H9 (cell line): ENCODE data around the gene ANKRD52. TPM values are rescaled to one million over a fixed set of nuclear protein-coding genes. Genes with fewer than 3 reads are reported as not detected.

Experiments used
- DNase-seq: peaks from one replicate; pipeline ENCODE4 v3.0.0-alpha.2; 2017
- H2AFZ ChIP-seq: one replicate; pipeline ENCODE4 v1.6.1; 2013; ENCODE audit warnings: mild to moderate bottlenecking, low read length, control low read depth, moderate library complexity
- H2AK5ac ChIP-seq: 2 replicates; pipeline ENCODE4 v1.6.1; 2013; ENCODE audit warnings: low read length, control low read depth, mixed read lengths; ENCODE audit not compliant: insufficient read length
- H2BK120ac ChIP-seq: one replicate; pipeline ENCODE4 v1.6.1; 2013; ENCODE audit warnings: low read depth, mild to moderate bottlenecking, low read length, control low read depth, inconsistent platforms; ENCODE audit not compliant: poor library complexity, severe bottlenecking
- H2BK12ac ChIP-seq: 2 replicates; pipeline ENCODE4 v1.6.1; 2013; ENCODE audit warnings: low read length, control low read depth, mixed read lengths, low read depth; ENCODE audit not compliant: insufficient read length
- H2BK15ac ChIP-seq: 2 replicates; pipeline ENCODE4 v1.6.1; 2013; ENCODE audit warnings: low read depth, low read length, control low read depth
- H2BK20ac ChIP-seq: one replicate; pipeline ENCODE4 v1.6.1; 2013; ENCODE audit warnings: low read depth, mild to moderate bottlenecking, low read length, control low read depth, inconsistent platforms; ENCODE audit not compliant: poor library complexity, severe bottlenecking
- H2BK5ac ChIP-seq: 2 replicates; pipeline ENCODE4 v1.6.1; 2013; ENCODE audit warnings: low read length, control low read depth, mixed read lengths; ENCODE audit not compliant: insufficient read length
- H3K14ac ChIP-seq: 2 replicates; pipeline ENCODE4 v1.6.1; 2013; ENCODE audit warnings: low read length, control low read depth; ENCODE audit not compliant: insufficient read depth
- H3K18ac ChIP-seq: 2 replicates; pipeline ENCODE4 v1.6.1; 2013; ENCODE audit warnings: low read depth, mild to moderate bottlenecking, mixed read lengths, low read length, control low read depth; ENCODE audit not compliant: insufficient read length
- H3K23ac ChIP-seq: 2 replicates; pipeline ENCODE4 v1.6.1; 2013; ENCODE audit warnings: low read length, control low read depth, mixed read lengths, low read depth; ENCODE audit not compliant: insufficient read length
- H3K23me2 ChIP-seq: 2 replicates; pipeline ENCODE4 v1.6.1; 2013; ENCODE audit warnings: low read depth, mild to moderate bottlenecking, mixed read lengths, low read length, control low read depth; ENCODE audit not compliant: insufficient read length, poor library complexity, severe bottlenecking
- H3K27ac ChIP-seq: 2 replicates; pipeline ENCODE4 v1.5.1; 2013; ENCODE audit warnings: low read length, control low read depth, mixed read lengths, low read depth; ENCODE audit not compliant: insufficient read length
- H3K27me3 ChIP-seq: 2 replicates; pipeline ENCODE4 v1.6.1; 2013; ENCODE audit warnings: low read length, control low read depth, inconsistent platforms; ENCODE audit not compliant: insufficient read depth
- H3K4ac ChIP-seq: 2 replicates; pipeline ENCODE4 v1.6.1; 2013; ENCODE audit warnings: low read depth, mild to moderate bottlenecking, control low read depth, inconsistent platforms, low read length, moderate library complexity
- H3K4me1 ChIP-seq: 2 replicates; pipeline ENCODE4 v1.6.1; 2013; ENCODE audit warnings: low read length, control low read depth, inconsistent platforms; ENCODE audit not compliant: insufficient read depth
- H3K4me2 ChIP-seq: 2 replicates; pipeline ENCODE4 v1.6.1; 2013; ENCODE audit warnings: low read length, control low read depth, mixed read lengths; ENCODE audit not compliant: insufficient read length, insufficient read depth
- H3K56ac ChIP-seq: 2 replicates; pipeline ENCODE4 v1.6.1; 2013; ENCODE audit warnings: low read depth, mild to moderate bottlenecking, mixed read lengths, low read length, control low read depth; ENCODE audit not compliant: insufficient read length
- H3K79me1 ChIP-seq: 2 replicates; pipeline ENCODE4 v1.6.1; 2013; ENCODE audit warnings: low read depth, mild to moderate bottlenecking, moderate library complexity, low read length, control low read depth, inconsistent platforms; ENCODE audit not compliant: insufficient read depth, poor library complexity, severe bottlenecking
- H3K79me2 ChIP-seq: 2 replicates; pipeline ENCODE4 v1.6.1; 2013; ENCODE audit warnings: low read length, control low read depth, inconsistent platforms; ENCODE audit not compliant: insufficient read depth
- H3K9ac ChIP-seq: 2 replicates; pipeline ENCODE4 v1.6.1; 2013; ENCODE audit warnings: low read length, control low read depth, mixed read lengths; ENCODE audit not compliant: insufficient read length; ENCODE audit errors: extremely low read depth
- H3K9me3 ChIP-seq: one replicate; pipeline ENCODE4 v1.6.1; 2013; ENCODE audit warnings: low read depth, low read length, inconsistent platforms; ENCODE audit not compliant: control insufficient read depth
- H3T11ph ChIP-seq: one replicate; pipeline ENCODE4 v1.6.1; 2013; ENCODE audit warnings: mild to moderate bottlenecking, low read length, control low read depth, inconsistent platforms
- H4K20me1 ChIP-seq: one replicate; pipeline ENCODE4 v1.6.1; 2013; ENCODE audit not compliant: control insufficient read depth, insufficient read length, insufficient read depth
- H4K5ac ChIP-seq: 2 replicates; pipeline ENCODE4 v1.6.1; 2013; ENCODE audit warnings: low read depth, mild to moderate bottlenecking, mixed read lengths, low read length, control low read depth; ENCODE audit not compliant: insufficient read length
- H4K8ac ChIP-seq: replicated peaks from 2 replicates; pipeline ENCODE4 v1.6.1; 2013; ENCODE audit warnings: low read length, control low read depth, mixed read lengths, low read depth; ENCODE audit not compliant: insufficient read length
- H4K91ac ChIP-seq: 2 replicates; pipeline ENCODE4 v1.6.1; 2013; ENCODE audit warnings: low read depth, mild to moderate bottlenecking, moderate library complexity, mixed read lengths, low read length, control low read depth; ENCODE audit not compliant: insufficient read length
- H3K27ac Mint-ChIP-seq, 3 experiments: 2 replicates in 2 of 3; 3 replicates in 1 of 3; pipeline ENCODE4 v1.8.0; 2020 to 2021; ENCODE audit warnings: mixed read lengths in 3 of 3, mild to moderate bottlenecking in 1 of 3, moderate library complexity in 1 of 3
- H3K27me3 Mint-ChIP-seq: 2 replicates; pipeline ENCODE4 v1.8.0; 2021; ENCODE audit warnings: low read depth, mild to moderate bottlenecking, moderate library complexity, mixed read lengths
- H3K36me3 Mint-ChIP-seq, 3 experiments: 2 replicates in 2 of 3; 3 replicates in 1 of 3; pipeline ENCODE4 v1.8.0; 2020 to 2021; ENCODE audit warnings: low read depth in 3 of 3, mixed read lengths in 3 of 3; ENCODE audit not compliant: insufficient read depth in 1 of 3
- H3K4me1 Mint-ChIP-seq, 2 experiments: 2 replicates each; pipeline ENCODE4 v1.8.0; 2020; ENCODE audit warnings: mixed read lengths in 2 of 2
- H3K4me3 Mint-ChIP-seq, 2 experiments: 2 replicates in 1 of 2; 3 replicates in 1 of 2; pipeline ENCODE4 v1.8.0; 2020 to 2021; ENCODE audit warnings: mild to moderate bottlenecking in 2 of 2, mixed read lengths in 2 of 2, moderate library complexity in 1 of 2
- H3K9me3 Mint-ChIP-seq, 2 experiments: 2 replicates in 1 of 2; 3 replicates in 1 of 2; pipeline ENCODE4 v1.8.0; 2020; ENCODE audit warnings: mild to moderate bottlenecking in 2 of 2, mixed read lengths in 2 of 2, moderate library complexity in 1 of 2
- WGBS: extraction: QIAGEN DNeasy Blood & Tissue Kit; methylation state at CpG from one replicate; pipeline ENCODE4 v1.1.7; 2013; ENCODE audit warnings: missing lambda C conversion rate, low lambda C conversion rate, mixed read lengths; ENCODE audit not compliant: insufficient read length; ENCODE audit errors: extremely low coverage; 5-methylcytosine and 5-hydroxymethylcytosine counted together
- total RNA-seq: library from RNA; stranded (reverse); gene quantifications from 2 replicates; pipeline ENCODE4 v1.2.1, GENCODE V29; 2021
- TF ChIP-seq, protein P1 (sequence below): fragments of 200-600 bp; sonication (generic); conservative IDR thresholded peaks from 3 replicates; pipeline ENCODE4 v1.8.0; 2021; ENCODE audit warnings: antibody characterized with exemption, mild to moderate bottlenecking

Gene ANKRD52
- total RNA-seq, 1 experiment from 2014 or later = 33.4 TPM

DNA sequence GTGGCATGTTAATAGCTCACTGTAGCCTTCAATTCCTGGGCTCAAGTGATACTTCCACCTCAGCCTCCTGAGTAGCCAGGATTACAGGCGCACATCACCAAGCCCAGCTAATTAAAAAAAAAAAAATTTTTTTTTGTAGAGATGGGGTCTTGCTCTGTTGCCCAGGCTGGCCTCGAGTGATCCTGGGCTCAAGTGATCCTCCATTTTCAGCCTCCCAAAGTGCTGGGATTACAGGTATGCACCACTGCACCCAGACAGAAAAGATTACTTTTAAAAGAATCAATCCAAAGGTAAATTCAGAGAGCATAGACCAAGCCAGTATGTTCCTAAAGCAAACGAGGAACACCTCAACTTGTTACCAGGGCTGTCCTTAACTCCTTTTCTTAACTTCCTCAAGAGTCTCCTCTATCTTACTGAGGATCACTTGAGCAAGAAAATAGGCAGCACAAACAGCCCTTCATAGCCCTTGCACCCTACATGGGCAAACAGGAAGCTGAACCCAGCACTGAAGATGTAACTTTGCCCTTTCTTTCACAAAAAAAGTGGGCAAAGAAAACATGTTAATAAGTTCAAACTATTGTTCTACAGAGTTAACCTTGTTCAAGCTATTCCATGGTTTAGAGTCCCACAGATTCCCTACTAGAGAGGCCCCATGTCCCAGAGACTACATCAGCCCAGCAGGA lies 30.7 kb upstream of the ANKRD52 start:
- H3K27me3 ChIP-seq = no peaks in the 10 kb centered on the region
- H3K4ac ChIP-seq = no peak overlapping the region
- H2BK15ac ChIP-seq = no peak overlapping the region
- H4K20me1 ChIP-seq = no peaks in the 10 kb centered on the region
- no peak overlapping the region for H2BK12ac ChIP-seq
- no peak overlapping the region for H3K56ac ChIP-seq
- H4K5ac ChIP-seq = no peak overlapping the region
- no peaks in the 10 kb centered on the region for H3K23me2 ChIP-seq
- peaks cover 17 to 50% (median 25%) of the 10 kb centered on the region in 3 experiments; a peak in 6 of 7 replicates for H3K36me3 Mint-ChIP-seq
- no peak overlapping the region for H3T11ph ChIP-seq
- H2BK5ac ChIP-seq = no peak overlapping the region
- no peak overlapping the region for H2AFZ ChIP-seq
- no peak overlapping the region for H3K14ac ChIP-seq
- peaks cover 4% of the 10 kb centered on the region; the same call in 1 of the 2 replicates for H3K79me2 ChIP-seq
- DNase-seq = no peak
- whole genome bisulfite sequencing = no CpG with 5 or more reads among the region's 3 CpGs
- 0 out of 2 replicates have a peak, but pooled peaks cover 2% of the 10 kb centered on the region for H3K4me1 ChIP-seq
- no peak overlapping the region; a peak in 1 of 5 replicates for H3K4me3 Mint-ChIP-seq
- no peak overlapping the region for H3K27ac ChIP-seq
- H3K27me3 Mint-ChIP-seq = no peaks in the 10 kb centered on the region
- H3K9me3 Mint-ChIP-seq = no peaks in the 10 kb centered on the region
- no peak overlapping the region for H4K91ac ChIP-seq
- no peak overlapping the region for H3K27ac Mint-ChIP-seq
- no peak overlapping the region for H4K8ac ChIP-seq
- H3K18ac ChIP-seq = no peak overlapping the region
- H3K4me2 ChIP-seq = no peak overlapping the region
- no peak overlapping the region for H2AK5ac ChIP-seq
- H3K79me1 ChIP-seq = peaks cover 3% of the 10 kb centered on the region
- H3K4me1 Mint-ChIP-seq = peaks cover 0 to 6% of the 10 kb centered on the region in 2 experiments; a peak in 2 of 4 replicates
- H2BK20ac ChIP-seq = no peak overlapping the region
- no peak overlapping the region for H2BK120ac ChIP-seq
- no peaks in the 10 kb centered on the region for H3K9me3 ChIP-seq
- TF ChIP-seq, protein P1, sequence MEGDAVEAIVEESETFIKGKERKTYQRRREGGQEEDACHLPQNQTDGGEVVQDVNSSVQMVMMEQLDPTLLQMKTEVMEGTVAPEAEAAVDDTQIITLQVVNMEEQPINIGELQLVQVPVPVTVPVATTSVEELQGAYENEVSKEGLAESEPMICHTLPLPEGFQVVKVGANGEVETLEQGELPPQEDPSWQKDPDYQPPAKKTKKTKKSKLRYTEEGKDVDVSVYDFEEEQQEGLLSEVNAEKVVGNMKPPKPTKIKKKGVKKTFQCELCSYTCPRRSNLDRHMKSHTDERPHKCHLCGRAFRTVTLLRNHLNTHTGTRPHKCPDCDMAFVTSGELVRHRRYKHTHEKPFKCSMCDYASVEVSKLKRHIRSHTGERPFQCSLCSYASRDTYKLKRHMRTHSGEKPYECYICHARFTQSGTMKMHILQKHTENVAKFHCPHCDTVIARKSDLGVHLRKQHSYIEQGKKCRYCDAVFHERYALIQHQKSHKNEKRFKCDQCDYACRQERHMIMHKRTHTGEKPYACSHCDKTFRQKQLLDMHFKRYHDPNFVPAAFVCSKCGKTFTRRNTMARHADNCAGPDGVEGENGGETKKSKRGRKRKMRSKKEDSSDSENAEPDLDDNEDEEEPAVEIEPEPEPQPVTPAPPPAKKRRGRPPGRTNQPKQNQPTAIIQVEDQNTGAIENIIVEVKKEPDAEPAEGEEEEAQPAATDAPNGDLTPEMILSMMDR = no peak
- H3K23ac ChIP-seq = no peak overlapping the region
- no peak overlapping the region for H3K9ac ChIP-seq
